ENCODE measurements around the gene NAT16.
A peak's percentile ranks its signal among the peaks of the same experiment; 100 is the strongest.

The NAT16 gene

GRCh38 chr7:101166648-101166908 is 13.5 kb downstream of the NAT16 start:
- peak overlapping the region in 3 of 11 experiments; percentile 37 to 67 (median 66); a peak in 3 of 22 replicates for H3K9ac ChIP-seq
- peak overlapping the region; percentile 90 to 100 (median 99) for H3K4me2 ChIP-seq
- H3K9me3 ChIP-seq (replicated peaks in 1 of 11), result no peaks in the 10 kb centered on the region
- TF ChIP-seq Cebpa-rat (IDR thresholded peaks at IDR 0.05), result no peak
- peaks cover 69 to 79% (median 75%) of the 10 kb centered on the region in 11 experiments for H3K27me3 ChIP-seq
- no peaks in the 10 kb centered on the region; a peak in 1 of 22 replicates for H3K36me3 ChIP-seq
- peak overlapping the region in 9 of 10 experiments; percentile 21 to 65 (median 31); a peak in 11 of 20 replicates for H3K4me3 ChIP-seq
- peaks cover 0 to 53% (median 32%) of the 10 kb centered on the region in 11 experiments; a peak in 20 of 22 replicates for H4K20me1 ChIP-seq
- H3K27ac ChIP-seq, result peak overlapping the region in 1 of 11 experiments; percentile 74; a peak in 1 of 22 replicates
- H3K4me1 ChIP-seq, result peaks cover 77 to 94% (median 88%) of the 10 kb centered on the region in 10 experiments

DNA sequence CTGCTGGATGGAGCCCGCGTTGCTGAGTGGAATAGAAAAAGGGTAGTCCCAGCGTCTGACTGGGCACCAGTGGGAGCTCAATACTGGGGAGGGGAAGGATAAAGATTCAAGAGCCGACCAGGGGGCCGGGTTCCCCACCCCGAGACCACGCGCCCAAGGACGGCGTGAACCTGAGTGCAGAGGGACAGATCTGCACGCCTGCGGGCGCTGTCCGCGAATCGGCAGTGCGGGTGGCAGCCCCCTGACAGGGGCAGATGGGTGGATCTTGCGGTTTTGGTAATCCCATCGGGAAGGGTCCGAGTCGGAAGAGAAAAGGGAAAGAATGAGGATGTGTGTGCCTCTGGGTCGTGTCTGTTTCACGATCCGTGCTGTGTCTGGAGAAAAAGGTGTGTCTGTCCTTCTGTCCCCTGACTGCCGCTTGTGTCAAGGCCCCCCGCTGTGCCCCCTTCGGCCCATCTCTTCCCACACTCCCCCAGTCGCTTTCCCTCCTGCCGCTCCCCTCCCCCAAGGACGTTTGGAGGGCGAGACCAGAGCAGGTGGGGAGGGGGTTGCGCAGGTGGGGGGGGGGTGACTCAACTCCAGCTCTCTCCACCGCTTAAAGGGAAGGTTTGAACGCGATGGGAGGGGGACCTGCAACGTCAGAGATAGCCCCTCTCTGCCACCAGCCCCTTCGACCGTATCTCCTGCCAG is 14.0 kb downstream of the NAT16 start:
- peak overlapping the region in 3 of 11 experiments; percentile 31 to 58 (median 49); a peak in 6 of 22 replicates for H3K27ac ChIP-seq
- peak overlapping the region in 5 of 11 experiments; percentile 4 to 64 (median 34); a peak in 7 of 22 replicates for H3K9ac ChIP-seq
- peaks cover 72 to 94% (median 88%) of the 10 kb centered on the region in 10 experiments for H3K4me1 ChIP-seq
- H3K27me3 ChIP-seq, result peaks cover 64 to 74% (median 70%) of the 10 kb centered on the region in 11 experiments
- H4K20me1 ChIP-seq, result peaks cover 0 to 48% (median 29%) of the 10 kb centered on the region in 11 experiments; a peak in 20 of 22 replicates
- TF ChIP-seq Cebpa-rat (IDR thresholded peaks at IDR 0.05), result no peak
- no peaks in the 10 kb centered on the region; a peak in 1 of 22 replicates for H3K36me3 ChIP-seq
- H3K4me3 ChIP-seq, result peak overlapping the region; percentile 46 to 67 (median 54)
- no peaks in the 10 kb centered on the region for H3K9me3 ChIP-seq (replicated peaks in 1 of 11)
- H3K4me2 ChIP-seq, result peak overlapping the region; percentile 90 to 100 (median 99)

DNA sequence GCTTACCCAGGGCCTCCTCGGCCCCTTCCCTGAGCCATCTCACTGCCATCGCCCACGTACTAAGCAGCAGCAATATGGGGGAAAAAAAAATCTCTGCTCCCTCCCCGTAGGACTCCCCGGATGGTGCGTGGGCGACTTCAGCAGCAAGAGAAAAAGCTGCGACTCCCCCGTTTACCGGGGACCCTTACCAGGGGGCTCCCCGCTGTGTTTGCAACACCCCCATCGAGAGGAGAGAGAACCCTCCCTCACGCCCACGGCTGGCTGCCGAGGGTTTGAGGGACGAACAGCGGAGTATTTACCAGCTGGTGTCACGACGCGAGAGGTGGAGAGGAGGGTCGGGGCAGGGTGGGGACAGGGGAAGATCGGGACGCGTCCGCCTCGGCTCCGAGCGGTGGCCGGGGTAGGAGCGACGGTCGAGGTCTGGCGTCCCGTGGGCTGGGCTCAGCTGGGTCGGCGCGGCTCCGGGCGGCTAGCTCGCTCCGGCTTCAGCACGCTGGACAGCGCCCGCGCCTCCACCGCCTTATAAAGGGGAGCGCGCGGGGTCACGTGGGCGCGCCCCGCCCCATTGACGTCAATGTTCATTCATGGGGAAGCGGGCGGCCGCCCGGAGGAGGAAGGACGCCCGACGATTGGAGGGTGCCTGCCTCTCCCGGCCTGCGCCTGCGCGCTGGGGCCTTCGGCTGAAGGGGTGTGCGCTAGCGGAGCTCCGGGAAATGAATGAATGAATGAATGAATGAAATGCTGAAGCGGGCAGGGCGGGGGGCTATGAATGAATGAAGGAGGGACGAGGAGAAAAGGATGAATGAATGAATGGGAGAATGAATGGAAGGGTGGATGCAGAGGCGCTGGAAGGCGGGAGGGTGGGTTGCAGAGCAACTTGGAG is 14.8 kb downstream of the NAT16 start, which contains the start of gene VGF:
Gene VGF (minus strand): TSS at position 495 of the 883 bp plus-strand sequence. CDS start 726 bp downstream, outside the sequence.
- peaks cover 64 to 93% (median 87%) of the 10 kb centered on the region in 10 experiments for H3K4me1 ChIP-seq
- no peaks in the 10 kb centered on the region for H3K9me3 ChIP-seq (replicated peaks in 1 of 11)
- peaks cover 0 to 40% (median 22%) of the 10 kb centered on the region in 11 experiments; a peak in 21 of 22 replicates for H4K20me1 ChIP-seq
- H3K9ac ChIP-seq, result peak within 1 kb of the TSS in 5 of 11 experiments; percentile 4 to 79 (median 34); a peak in 8 of 22 replicates
- H3K27me3 ChIP-seq, result peaks cover 57 to 66% (median 62%) of the 10 kb centered on the region in 11 experiments
- no peak for TF ChIP-seq Cebpa-rat (IDR thresholded peaks at IDR 0.05)
- H3K4me2 ChIP-seq, result peak within 1 kb of the TSS; percentile 90 to 100 (median 99)
- H3K27ac ChIP-seq, result peak within 1 kb of the TSS in 3 of 11 experiments; percentile 31 to 58 (median 49); a peak in 6 of 22 replicates
- peak within 1 kb of the TSS; percentile 52 to 75 (median 62) for H3K4me3 ChIP-seq
- H3K36me3 ChIP-seq, result peaks cover 0 to 4% (median 1%) of the 10 kb centered on the region in 11 experiments; a peak in 7 of 22 replicates

DNA sequence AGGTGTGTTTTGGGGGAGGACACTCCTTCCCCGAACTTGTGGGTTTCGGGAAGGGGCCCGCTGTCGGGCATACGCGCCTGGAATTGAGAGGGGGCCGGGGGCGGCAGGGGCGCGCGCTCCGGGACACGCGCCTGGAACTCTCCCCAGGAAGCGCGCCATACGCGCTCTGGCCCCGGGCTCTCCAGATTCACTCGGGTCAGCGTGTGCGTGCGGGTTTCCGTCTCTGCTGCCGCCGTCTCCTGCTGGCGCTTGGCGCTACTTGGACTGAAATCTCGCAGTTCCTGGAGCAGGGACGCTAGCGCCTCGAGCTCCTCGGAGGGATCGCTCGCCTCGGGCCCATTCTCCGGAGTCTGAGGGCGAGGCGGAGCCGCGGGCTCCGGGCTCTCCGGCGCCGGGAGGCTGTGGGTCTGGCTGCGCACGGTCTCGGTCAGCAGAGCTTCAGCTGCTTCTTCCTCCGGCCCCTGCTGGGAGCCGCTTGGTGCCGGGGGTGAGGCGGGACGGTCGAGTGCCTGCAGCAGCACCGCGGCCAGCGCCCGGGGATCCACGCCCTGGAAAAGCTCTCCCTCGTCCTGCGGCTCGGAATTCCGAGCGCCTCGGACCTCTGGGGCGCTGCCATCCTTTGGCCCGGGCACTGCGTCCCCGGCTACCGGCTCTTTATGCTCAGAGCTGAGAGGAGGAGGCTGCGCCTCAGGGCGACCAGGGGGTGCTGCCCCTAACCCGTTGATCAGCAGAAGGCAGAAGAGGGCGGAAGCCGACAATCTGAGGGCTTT is 15.8 kb downstream of the NAT16 start:
- Histone ChIP-seq H3K27me3 (peaks cover 46 to 55% (median 52%) of the 10 kb centered on the region in 11 experiments), H4K20me1 (peaks cover 0 to 37% (median 21%) of the 10 kb centered on the region in 11 experiments; a peak in 21 of 22 replicates), H3K4me2 (peak overlapping the region; percentile 90 to 100 (median 99)), H3K36me3 (peaks cover 0 to 14% (median 12%) of the 10 kb centered on the region in 11 experiments; a peak in 17 of 22 replicates), H3K27ac (peak overlapping the region in 3 of 11 experiments; percentile 81 to 87 (median 83); a peak in 6 of 22 replicates), H3K9me3 (replicated peaks in 1 of 11) (no peaks in the 10 kb centered on the region), H3K4me3 (peak overlapping the region; percentile 52 to 75 (median 64)), H3K4me1 (peaks cover 54 to 93% (median 86%) of the 10 kb centered on the region in 10 experiments), H3K9ac (peak overlapping the region in 9 of 11 experiments; percentile 43 to 80 (median 67); a peak in 15 of 22 replicates)
- TF ChIP-seq Cebpa-rat (IDR thresholded peaks at IDR 0.05), result no peak

DNA sequence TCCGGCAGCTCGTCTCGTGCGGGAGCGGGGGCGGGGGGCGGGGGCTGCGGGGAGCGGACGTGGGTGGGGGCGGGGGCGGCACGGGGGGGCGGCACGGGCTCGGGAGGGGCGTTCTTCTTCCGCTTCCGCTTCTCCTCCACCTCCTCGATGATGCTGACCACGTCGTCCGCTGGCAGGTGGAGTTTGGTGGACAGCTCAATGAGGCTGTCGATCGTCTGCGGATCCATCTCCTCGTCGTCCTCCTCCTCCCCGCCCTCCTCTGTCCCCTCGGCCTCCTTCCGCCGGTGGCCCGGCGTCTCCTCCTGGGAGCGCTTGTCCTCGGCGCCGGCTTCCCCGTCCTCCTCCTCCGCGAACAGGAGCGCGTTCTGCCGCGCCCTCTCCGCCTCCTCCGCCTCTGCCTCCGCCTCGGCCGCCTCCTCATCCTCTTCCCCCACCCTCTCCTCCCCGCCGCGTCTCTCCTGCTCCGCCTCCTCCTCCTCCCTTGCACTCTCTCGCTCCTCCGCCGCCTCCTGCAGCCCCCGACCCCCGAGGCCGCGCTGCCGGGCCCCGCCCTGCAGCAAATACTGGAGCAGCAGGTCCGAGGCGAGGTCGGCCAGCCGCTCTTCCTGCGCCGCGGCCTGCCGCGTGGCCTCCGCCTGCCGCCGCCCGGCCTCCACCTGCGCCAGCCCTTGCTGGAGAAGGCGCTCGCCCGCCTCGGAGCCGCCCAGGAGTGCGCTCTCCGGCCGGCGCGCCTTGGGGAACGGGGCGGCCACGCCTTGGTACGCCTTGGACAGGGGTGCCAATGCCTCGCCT is 16.6 kb downstream of the NAT16 start:
- Histone ChIP-seq H3K27me3 (peaks cover 38 to 48% (median 44%) of the 10 kb centered on the region in 11 experiments), H3K27ac (peak overlapping the region in 9 of 11 experiments; percentile 32 to 90 (median 79); a peak in 17 of 22 replicates), H3K36me3 (peaks cover 7 to 22% (median 17%) of the 10 kb centered on the region in 11 experiments; a peak in 17 of 22 replicates), H3K9ac (peak overlapping the region; percentile 2 to 80 (median 75); a peak in 20 of 22 replicates), H4K20me1 (peaks cover 0 to 44% (median 21%) of the 10 kb centered on the region in 11 experiments; a peak in 21 of 22 replicates), H3K4me1 (peaks cover 46 to 89% (median 82%) of the 10 kb centered on the region in 10 experiments), H3K9me3 (replicated peaks in 1 of 11) (no peaks in the 10 kb centered on the region), H3K4me3 (peak overlapping the region; percentile 52 to 75 (median 64)), H3K4me2 (peak overlapping the region; percentile 90 to 100 (median 99))
- TF ChIP-seq Cebpa-rat (IDR thresholded peaks at IDR 0.05), result no peak

DNA sequence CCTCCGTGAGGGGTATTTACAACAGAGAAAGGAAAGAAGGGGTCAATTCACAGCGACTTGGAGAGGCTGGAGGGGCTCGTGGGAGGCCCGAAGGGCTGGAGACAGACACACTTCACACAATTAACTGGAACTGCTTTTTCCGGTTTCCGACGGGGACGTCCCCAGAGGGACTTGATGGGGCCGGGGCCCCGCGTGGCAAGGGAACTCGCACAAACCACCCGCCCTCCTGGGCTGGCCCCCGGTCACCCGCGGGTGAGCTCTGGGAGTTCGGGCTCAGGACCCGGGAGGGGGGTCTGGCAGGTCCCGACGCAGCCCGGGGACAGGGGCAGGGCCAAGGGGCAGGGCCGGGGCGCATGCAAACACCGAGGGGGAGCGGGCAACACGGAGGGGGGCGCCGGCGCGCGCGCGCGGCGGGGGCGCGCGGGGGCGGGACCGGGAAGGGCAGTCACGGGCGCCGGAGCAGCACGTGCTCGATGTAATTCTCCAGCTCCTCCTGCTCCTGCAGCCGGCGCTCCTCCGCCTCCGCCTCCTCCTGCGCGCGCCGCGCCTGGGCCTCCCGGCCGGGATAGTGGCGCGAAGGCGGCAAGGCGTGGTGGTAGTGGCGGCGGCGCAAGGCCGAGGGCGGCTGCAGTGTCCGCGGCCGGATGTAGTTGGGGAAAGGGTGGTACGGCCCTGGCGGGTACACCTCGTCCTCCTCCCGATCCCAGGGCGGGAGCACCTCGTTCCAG is 17.4 kb downstream of the NAT16 start:
- H3K36me3 ChIP-seq, result peaks cover 15 to 29% (median 24%) of the 10 kb centered on the region in 11 experiments; a peak in 21 of 22 replicates
- H3K27ac ChIP-seq, result peak overlapping the region in 10 of 11 experiments; percentile 30 to 90 (median 78); a peak in 20 of 22 replicates
- no peaks in the 10 kb centered on the region for H3K9me3 ChIP-seq (replicated peaks in 1 of 11)
- H3K27me3 ChIP-seq, result peaks cover 31 to 40% (median 36%) of the 10 kb centered on the region in 11 experiments
- no peak for TF ChIP-seq Cebpa-rat (IDR thresholded peaks at IDR 0.05)
- peaks cover 0 to 45% (median 16%) of the 10 kb centered on the region in 11 experiments; a peak in 21 of 22 replicates for H4K20me1 ChIP-seq
- H3K4me2 ChIP-seq, result peak overlapping the region; percentile 89 to 100 (median 99)
- H3K9ac ChIP-seq, result peak overlapping the region; percentile 12 to 80 (median 75); a peak in 20 of 22 replicates
- H3K4me3 ChIP-seq, result peak overlapping the region; percentile 52 to 75 (median 64)
- peaks cover 43 to 81% (median 75%) of the 10 kb centered on the region in 10 experiments for H3K4me1 ChIP-seq
